ENCODE results near the gene ERCC6. TPM values are rescaled to one million over a fixed set of nuclear protein-coding genes. Genes with fewer than 3 reads are reported as not detected.

ERCC6 gene
- total RNA-seq, 1 donor from 2014 or later = 30.2 TPM

DNA sequence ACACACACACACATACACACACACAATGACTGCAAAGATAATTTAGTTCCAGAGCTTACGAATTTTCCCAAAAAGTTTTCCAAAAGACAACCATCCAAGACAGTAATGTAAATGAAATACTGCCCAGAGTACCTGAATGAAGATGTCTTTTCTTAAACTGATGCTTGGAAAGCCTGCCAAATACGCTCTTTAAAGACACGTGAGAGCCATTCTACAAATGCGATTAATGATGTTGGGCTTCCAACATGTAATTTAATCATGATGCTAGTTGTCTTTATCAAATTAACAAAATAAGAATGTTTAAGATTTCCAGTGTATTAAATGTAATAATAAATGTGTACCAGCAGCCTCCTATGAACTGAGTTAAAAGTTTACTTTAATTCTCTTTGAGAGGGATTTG is 11.1 kb downstream of the ERCC6 start:
- Mint-ChIP-seq H3K27ac (no peak overlapping the region), H3K9me3 (ENCODE audit: low read depth) (no peaks in the 10 kb centered on the region), H3K4me3 (ENCODE audit: low read depth) (no peak overlapping the region), H3K36me3 (ENCODE audit: insufficient read depth) (peaks cover 14% of the 10 kb centered on the region), H3K27me3 (no peaks in the 10 kb centered on the region), H3K4me1 (ENCODE audit: low read depth) (no peaks in the 10 kb centered on the region)
- TF ChIP-seq, protein P1, sequence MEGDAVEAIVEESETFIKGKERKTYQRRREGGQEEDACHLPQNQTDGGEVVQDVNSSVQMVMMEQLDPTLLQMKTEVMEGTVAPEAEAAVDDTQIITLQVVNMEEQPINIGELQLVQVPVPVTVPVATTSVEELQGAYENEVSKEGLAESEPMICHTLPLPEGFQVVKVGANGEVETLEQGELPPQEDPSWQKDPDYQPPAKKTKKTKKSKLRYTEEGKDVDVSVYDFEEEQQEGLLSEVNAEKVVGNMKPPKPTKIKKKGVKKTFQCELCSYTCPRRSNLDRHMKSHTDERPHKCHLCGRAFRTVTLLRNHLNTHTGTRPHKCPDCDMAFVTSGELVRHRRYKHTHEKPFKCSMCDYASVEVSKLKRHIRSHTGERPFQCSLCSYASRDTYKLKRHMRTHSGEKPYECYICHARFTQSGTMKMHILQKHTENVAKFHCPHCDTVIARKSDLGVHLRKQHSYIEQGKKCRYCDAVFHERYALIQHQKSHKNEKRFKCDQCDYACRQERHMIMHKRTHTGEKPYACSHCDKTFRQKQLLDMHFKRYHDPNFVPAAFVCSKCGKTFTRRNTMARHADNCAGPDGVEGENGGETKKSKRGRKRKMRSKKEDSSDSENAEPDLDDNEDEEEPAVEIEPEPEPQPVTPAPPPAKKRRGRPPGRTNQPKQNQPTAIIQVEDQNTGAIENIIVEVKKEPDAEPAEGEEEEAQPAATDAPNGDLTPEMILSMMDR (IDR thresholded peaks at IDR 0.05; ENCODE audit: unreplicated experiment) = no peak
- no peak for DNase-seq (ENCODE audit: low spot score, unreplicated experiment)

DNA sequence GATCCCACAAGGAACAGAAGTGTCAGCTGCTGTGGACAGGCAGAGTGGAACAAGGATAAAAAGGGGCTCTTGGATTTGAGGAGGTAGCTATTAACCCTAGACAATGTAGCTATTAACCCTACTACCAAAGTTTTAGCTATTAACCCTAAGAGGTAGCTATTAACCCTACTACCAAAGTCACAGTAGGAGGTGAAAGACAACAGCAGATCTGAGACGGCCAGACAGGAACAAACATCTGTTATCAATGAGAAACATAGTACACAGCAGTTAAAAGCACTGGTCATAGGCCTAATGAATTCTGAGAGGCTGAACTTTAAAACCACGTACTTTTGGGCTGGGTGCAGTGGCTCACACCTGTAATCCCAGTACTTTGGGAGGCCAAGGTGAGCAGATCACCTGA is 11.9 kb downstream of the ERCC6 start:
- TF ChIP-seq, protein P1 (IDR thresholded peaks at IDR 0.05; ENCODE audit: unreplicated experiment) = no peak
- Mint-ChIP-seq H3K27me3 (no peaks in the 10 kb centered on the region), H3K36me3 (ENCODE audit: insufficient read depth) (peaks cover 12% of the 10 kb centered on the region), H3K27ac (no peak overlapping the region), H3K4me1 (ENCODE audit: low read depth) (no peaks in the 10 kb centered on the region), H3K4me3 (ENCODE audit: low read depth) (no peak overlapping the region), H3K9me3 (ENCODE audit: low read depth) (no peaks in the 10 kb centered on the region)
- no peak for DNase-seq (ENCODE audit: low spot score, unreplicated experiment)

DNA sequence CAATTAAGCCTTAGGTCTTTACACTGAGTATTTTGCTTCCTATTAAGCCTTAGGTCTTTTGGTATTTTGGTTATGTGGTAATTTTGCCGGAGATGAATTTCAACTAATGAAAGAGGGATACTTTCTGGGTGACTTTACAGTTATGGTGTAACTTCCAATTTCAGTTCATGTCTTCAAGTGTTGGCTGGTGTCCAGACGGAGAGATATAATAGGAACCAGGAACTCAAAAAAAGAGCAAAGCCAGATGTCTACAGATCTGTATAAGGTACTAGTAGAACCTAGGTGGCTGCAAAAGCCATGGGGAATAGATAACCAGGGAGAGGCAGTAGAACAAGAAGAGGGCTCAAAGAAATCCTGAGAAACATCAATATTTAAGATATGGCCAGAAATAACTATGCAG is 12.3 kb downstream of the ERCC6 start:
- Mint-ChIP-seq H3K36me3 (ENCODE audit: insufficient read depth) (peaks cover 12% of the 10 kb centered on the region), H3K27me3 (no peaks in the 10 kb centered on the region), H3K27ac (no peak overlapping the region), H3K4me1 (ENCODE audit: low read depth) (no peaks in the 10 kb centered on the region), H3K4me3 (ENCODE audit: low read depth) (no peak overlapping the region), H3K9me3 (ENCODE audit: low read depth) (no peaks in the 10 kb centered on the region)
- DNase-seq (ENCODE audit: low spot score, unreplicated experiment) = no peak
- TF ChIP-seq, protein P1 (IDR thresholded peaks at IDR 0.05; ENCODE audit: unreplicated experiment) = no peak

DNA sequence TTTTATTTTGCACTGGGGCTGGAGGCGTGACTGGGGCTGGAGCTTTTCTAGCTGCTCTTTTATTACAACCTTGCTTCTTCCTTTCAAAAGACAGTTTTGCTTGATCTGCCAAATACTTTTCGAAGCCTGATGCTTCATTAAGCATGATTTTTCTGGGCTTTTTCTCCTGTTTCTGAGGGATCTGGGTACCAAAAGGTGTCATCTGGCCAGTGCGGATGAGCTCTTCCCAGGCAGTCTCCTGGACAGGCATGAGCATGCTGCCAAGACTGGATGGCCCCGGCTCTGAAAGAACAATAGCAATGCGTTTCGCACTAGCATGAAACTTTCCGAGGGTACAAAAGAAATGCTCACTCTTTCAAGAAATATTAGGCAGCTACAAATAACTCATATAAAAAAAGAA is 14.4 kb downstream of the ERCC6 start:
- no peak for DNase-seq (ENCODE audit: low spot score, unreplicated experiment)
- Mint-ChIP-seq H3K4me3 (ENCODE audit: low read depth) (no peak overlapping the region), H3K9me3 (ENCODE audit: low read depth) (no peaks in the 10 kb centered on the region), H3K27ac (no peak overlapping the region), H3K27me3 (no peaks in the 10 kb centered on the region), H3K4me1 (ENCODE audit: low read depth) (no peaks in the 10 kb centered on the region), H3K36me3 (ENCODE audit: insufficient read depth) (peaks cover 12% of the 10 kb centered on the region)
- TF ChIP-seq, protein P1 (IDR thresholded peaks at IDR 0.05; ENCODE audit: unreplicated experiment) = no peak

DNA sequence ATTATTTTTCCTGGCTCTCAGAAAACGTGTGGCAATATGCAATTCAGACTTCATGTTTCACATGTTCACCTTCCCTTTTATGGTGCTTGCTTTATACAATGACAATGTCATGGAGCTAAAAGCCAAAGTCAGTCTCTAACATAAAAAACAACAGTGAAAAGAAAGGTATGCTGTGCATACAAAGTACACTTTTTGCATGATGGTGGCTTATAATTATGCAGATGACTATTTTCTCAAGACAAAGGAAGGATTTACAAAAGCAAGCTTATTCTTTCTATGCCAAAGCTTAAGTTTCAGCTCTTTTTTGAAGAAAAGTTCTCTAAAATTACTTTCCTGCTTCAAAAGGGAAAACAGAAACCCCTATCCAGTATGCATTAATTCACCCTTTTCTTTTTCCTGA is 15.6 kb downstream of the ERCC6 start:
- no peak overlapping the region for H3K27ac Mint-ChIP-seq
- H3K4me1 Mint-ChIP-seq (ENCODE audit: low read depth) = no peaks in the 10 kb centered on the region

More for the DNA sequence above, 15.6 kb downstream of the ERCC6 start:
- TF ChIP-seq, protein P1 (IDR thresholded peaks at IDR 0.05; ENCODE audit: unreplicated experiment) = no peak
- peaks cover 11% of the 10 kb centered on the region for H3K36me3 Mint-ChIP-seq (ENCODE audit: insufficient read depth)
- no peak for DNase-seq (ENCODE audit: low spot score, unreplicated experiment)
- H3K27me3 Mint-ChIP-seq = no peaks in the 10 kb centered on the region
- H3K4me3 Mint-ChIP-seq (ENCODE audit: low read depth) = no peak overlapping the region
- no peaks in the 10 kb centered on the region for H3K9me3 Mint-ChIP-seq (ENCODE audit: low read depth)
